Cardiac muscle cell (in vitro differentiated cells and primary cell): ENCODE results near the gene SLX4. TPM values are rescaled to one million over a fixed set of nuclear protein-coding genes. Genes with fewer than 3 reads are reported as not detected.

Source experiments
- DNase-seq, 2 donors: peaks; one replicate each; pipeline versions ENCODE4 v3.0.0 to v3.0.0-alpha.2; 2010 to 2017; ENCODE audit warnings: low read depth in 1 of 2, low spot score in 1 of 2
- H3K27ac ChIP-seq: fragments of 200-600 bp; sonication (generic); 2 replicates; pipeline ENCODE4 v1.5.1; 2016
- H3K27me3 ChIP-seq: fragments of 200-600 bp; sonication (generic); 2 replicates; pipeline ENCODE4 v1.6.0; 2016; ENCODE audit warnings: control low read depth
- H3K36me3 ChIP-seq: fragments of 200-600 bp; sonication (generic); 2 replicates; pipeline ENCODE4 v1.5.1; 2016; ENCODE audit warnings: control low read depth
- H3K4me1 ChIP-seq: fragments of 200-600 bp; sonication (generic); 2 replicates; pipeline ENCODE4 v1.8.1; 2017; ENCODE audit warnings: low read depth, mild to moderate bottlenecking, mixed run types
- H3K4me3 ChIP-seq: fragments of 200-600 bp; sonication (generic); 2 replicates; pipeline ENCODE4 v1.5.1; 2016; ENCODE audit warnings: mild to moderate bottlenecking
- H3K9me3 ChIP-seq: fragments of 200-600 bp; sonication (generic); 2 replicates; pipeline ENCODE4 v1.5.1; 2017; ENCODE audit warnings: low read depth, mild to moderate bottlenecking, control low read depth
- CTCF ChIP-seq: IDR thresholded peaks from 2 replicates; pipeline ENCODE4 v1.5.1; 2012; ENCODE audit warnings: low read depth, mild to moderate bottlenecking, low read length
- polyA plus RNA-seq: library from polyadenylated mRNA; unstranded; fragments of >200 nt; fragmentation: Nextera tagmentation; extraction: Ambion mirVana; gene quantifications from 2 replicates; pipeline ENCODE4 v1.2.1, GENCODE V29; 2016
- total RNA-seq: library from RNA; depleted of rRNA; stranded (reverse); fragments of >200 nt; gene quantifications from 2 replicates; pipeline ENCODE4 v1.2.3, GENCODE V29; 2016

SLX4 gene
- total and polyA plus RNA-seq, 2 experiments from 2014 or later = 3.6 to 7.2 TPM

GRCh38 chr16:3625911-3626732, 14.7 kb upstream of the SLX4 start:
- H3K27ac ChIP-seq = no peak overlapping the region
- H3K4me3 ChIP-seq = no peak overlapping the region
- H3K9me3 ChIP-seq = no peaks in the 10 kb centered on the region
- H3K27me3 ChIP-seq = no peaks in the 10 kb centered on the region
- TF ChIP-seq CTCF = no peak
- DNase-seq = peak in 1 of 2 donors; percentile 59
- no peaks in the 10 kb centered on the region for H3K4me1 ChIP-seq
- H3K36me3 ChIP-seq = no peaks in the 10 kb centered on the region

- no peaks in the 10 kb centered on the region for H3K9me3 ChIP-seq
- H3K4me3 ChIP-seq = no peak overlapping the region
- H3K36me3 ChIP-seq = no peaks in the 10 kb centered on the region
- DNase-seq = no peak
- H3K4me1 ChIP-seq = no peaks in the 10 kb centered on the region
- H3K27ac ChIP-seq = no peak overlapping the region
- no peak for TF ChIP-seq CTCF
- H3K27me3 ChIP-seq = no peaks in the 10 kb centered on the region
Observed at GRCh38 chr16:3625331-3625730, 13.9 kb upstream of the SLX4 start.

- TF ChIP-seq CTCF = no peak
- no peak for DNase-seq
- Histone ChIP-seq H3K27me3 (no peaks in the 10 kb centered on the region), H3K36me3 (no peaks in the 10 kb centered on the region), H3K27ac (no peak overlapping the region), H3K4me3 (no peak overlapping the region), H3K4me1 (no peaks in the 10 kb centered on the region), H3K9me3 (no peaks in the 10 kb centered on the region)
Observed at GRCh38 chr16:3623642-3624041, 12.2 kb upstream of the SLX4 start.

- no peaks in the 10 kb centered on the region for H3K36me3 ChIP-seq
- no peaks in the 10 kb centered on the region for H3K27me3 ChIP-seq
- H3K9me3 ChIP-seq = no peaks in the 10 kb centered on the region
- H3K4me1 ChIP-seq = no peaks in the 10 kb centered on the region
- no peak for TF ChIP-seq CTCF
- no peak for DNase-seq
- no peak overlapping the region for H3K27ac ChIP-seq
- no peak overlapping the region for H3K4me3 ChIP-seq
Observed at GRCh38 chr16:3618769-3619141, 7.3 kb upstream of the SLX4 start.

GRCh38 chr16:3612510-3613466, 1.4 kb upstream of the SLX4 start:
- Histone ChIP-seq H3K27me3 (no peaks in the 10 kb centered on the region), H3K9me3 (no peaks in the 10 kb centered on the region), H3K27ac (no peak overlapping the region), H3K4me3 (peak overlapping the region; percentile 84), H3K4me1 (peaks cover 14% of the 10 kb centered on the region), H3K36me3 (no peaks in the 10 kb centered on the region)
- DNase-seq = no peak
- no peak for TF ChIP-seq CTCF
